GM12891 (cell line): Measurements from ENCODE around the gene CDC6.

ENCODE experiments used
- POLR2A ChIP-seq: IDR thresholded peaks from 2 replicates; pipeline ENCODE4 v1.6.1; 2011; ENCODE audit warnings: low read depth, low read length, control low read depth
- POLR2AphosphoS5 ChIP-seq: IDR thresholded peaks from 2 replicates; pipeline ENCODE4 v1.6.1; 2011; ENCODE audit warnings: low read depth, low read length, control low read depth

DNA sequence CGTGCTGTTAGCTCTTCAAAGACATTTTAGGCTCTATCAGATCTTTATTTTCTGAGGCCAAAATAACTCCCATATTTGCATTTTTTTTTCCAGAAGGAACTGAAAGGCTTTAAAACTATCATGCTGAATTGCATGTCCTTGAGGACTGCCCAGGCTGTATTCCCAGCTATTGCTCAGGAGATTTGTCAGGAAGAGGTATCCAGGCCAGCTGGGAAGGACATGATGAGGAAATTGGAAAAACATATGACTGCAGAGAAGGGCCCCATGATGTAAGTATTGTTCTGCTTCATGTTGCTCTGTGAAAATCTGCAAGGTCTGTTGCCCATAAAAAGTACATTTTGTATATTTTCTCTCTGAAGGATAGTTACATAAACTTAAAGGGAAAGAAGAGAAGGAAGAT is 5.7 kb downstream of the CDC6 start:
- TF ChIP-seq POLR2A (no peak), POLR2AphosphoS5 (no peak)
